ENCODE data around the gene CREB5. TPM values are rescaled to one million over a fixed set of nuclear protein-coding genes. Genes with fewer than 3 reads are reported as not detected.

The CREB5 gene
- total RNA-seq, 1 donor from 2014 or later: 8.9 TPM

- Histone ChIP-seq H3K4me1 (no peaks in the 10 kb centered on the region), H3K36me3 (no peaks in the 10 kb centered on the region), H3K4me3 (no peak overlapping the region), H3K9me3 (no peaks in the 10 kb centered on the region), H3K27ac (no peak overlapping the region), H3K27me3 (no peaks in the 10 kb centered on the region)
- DNase-seq (no peak), ATAC-seq (no peak)
- intact Hi-C loops (cut with DNase I): no loop called here
- TF ChIP-seq CTCF (IDR thresholded peaks at IDR 0.05): no peak
These were observed 430.5 kb downstream of the CREB5 start for GRCh38 chr7:28842769-28843295.

- no peak for ATAC-seq
- no peak overlapping the region for H3K27ac ChIP-seq
- TF ChIP-seq CTCF (IDR thresholded peaks at IDR 0.05): no peak
These were observed 432.8 kb downstream of the CREB5 start for GRCh38 chr7:28845106-28845505.

GRCh38 chr7:28847176-28847575 lies 434.9 kb downstream of the CREB5 start:
- Histone ChIP-seq H3K27ac (no peak overlapping the region), H3K27me3 (peaks cover 4% of the 10 kb centered on the region), H3K4me3 (no peak overlapping the region), H3K36me3 (no peaks in the 10 kb centered on the region), H3K9me3 (no peaks in the 10 kb centered on the region), H3K4me1 (no peaks in the 10 kb centered on the region)
- intact Hi-C loops (cut with DNase I): no loop called here
- no peak for DNase-seq
- no peak for ATAC-seq
- TF ChIP-seq CTCF (IDR thresholded peaks at IDR 0.05): no peak

More at GRCh38 chr7:28845106-28845505, 432.8 kb downstream of the CREB5 start:
- Histone ChIP-seq H3K9me3 (no peaks in the 10 kb centered on the region), H3K4me1 (no peaks in the 10 kb centered on the region), H3K4me3 (no peak overlapping the region), H3K27me3 (no peaks in the 10 kb centered on the region), H3K36me3 (no peaks in the 10 kb centered on the region)
- intact Hi-C loops (cut with DNase I): no loop called here
- no peak for DNase-seq

GRCh38 chr7:28847681-28848080 lies 435.4 kb downstream of the CREB5 start:
- H3K36me3 ChIP-seq: no peaks in the 10 kb centered on the region
- intact Hi-C loops (cut with DNase I): no loop called here
- ATAC-seq (no peak), DNase-seq (no peak)
- H3K27me3 ChIP-seq: peaks cover 9% of the 10 kb centered on the region
- no peak for TF ChIP-seq CTCF (IDR thresholded peaks at IDR 0.05)
- no peak overlapping the region for H3K27ac ChIP-seq
- H3K4me3 ChIP-seq: no peak overlapping the region
- no peaks in the 10 kb centered on the region for H3K4me1 ChIP-seq
- no peaks in the 10 kb centered on the region for H3K9me3 ChIP-seq

GRCh38 chr7:28848906-28849305 lies 436.6 kb downstream of the CREB5 start:
- no peaks in the 10 kb centered on the region for H3K9me3 ChIP-seq
- no peak for TF ChIP-seq CTCF (IDR thresholded peaks at IDR 0.05)
- H3K36me3 ChIP-seq: no peaks in the 10 kb centered on the region
- no peak for ATAC-seq
- H3K27ac ChIP-seq: no peak overlapping the region
- H3K27me3 ChIP-seq: peaks cover 21% of the 10 kb centered on the region
- intact Hi-C loops (cut with DNase I): no loop called here
- H3K4me1 ChIP-seq: peaks cover 7% of the 10 kb centered on the region
- no peak overlapping the region for H3K4me3 ChIP-seq
- no peak for DNase-seq

- H3K4me3 ChIP-seq: no peak overlapping the region
- no peak for TF ChIP-seq CTCF (IDR thresholded peaks at IDR 0.05)
- intact Hi-C loops (cut with DNase I): no loop called here
- DNase-seq: no peak
- no peaks in the 10 kb centered on the region for H3K9me3 ChIP-seq
- peaks cover 12% of the 10 kb centered on the region for H3K4me1 ChIP-seq
- H3K27me3 ChIP-seq: peaks cover 29% of the 10 kb centered on the region
- H3K36me3 ChIP-seq: no peaks in the 10 kb centered on the region
- ATAC-seq: no peak
- no peak overlapping the region for H3K27ac ChIP-seq
These were observed 438.4 kb downstream of the CREB5 start for GRCh38 chr7:28850699-28851098.
